IMR-90 (cell line): ENCODE measurements around the gene CDA. TPM values are rescaled to one million over a fixed set of nuclear protein-coding genes. Genes with fewer than 3 reads are reported as not detected.

Experiments
- ATAC-seq: fragments of 200-7000 bp; cut with Tn5 transposase; 2 replicates; pipeline ENCODE4 v1.9.1; 2020; ENCODE audit warnings: low read depth, mild to moderate bottlenecking, moderate library complexity
- BruUV-seq: library from RNA; stranded (reverse); fragments of 400-500 nt; replicated peaks from 2 replicates; lab custom pipeline; 2021; lab: Mats Ljungman, UMichigan
- CTCF ChIA-PET: fragments of 300-600 bp; formaldehyde crosslinking; extraction: SDS; loops from one replicate; lab custom pipeline; 2021; ENCODE audit warnings: antibody characterized with exemption; lab: Yijun Ruan, JAX
- POLR2A ChIA-PET: fragments of 300-600 bp; sonication (Branson Sonifier 250); formaldehyde crosslinking; loops from one replicate; lab custom pipeline; 2022; ENCODE audit warnings: antibody characterized with exemption; ENCODE audit not compliant: unreplicated experiment; lab: Charles Lee
- DNase-seq: peaks from one replicate; pipeline ENCODE4 v3.0.0; 2013
- H2AFZ ChIP-seq: replicated peaks from 2 replicates; pipeline ENCODE3; 2013; ENCODE audit warnings: low read length, mild to moderate bottlenecking; ENCODE audit not compliant: poor library complexity
- H2AK5ac ChIP-seq: 2 replicates; pipeline ENCODE4 v1.6.1; 2013; ENCODE audit warnings: low read depth, low read length, inconsistent platforms
- H2AK9ac ChIP-seq: replicated peaks from 2 replicates; pipeline ENCODE3; 2013; ENCODE audit warnings: mild to moderate bottlenecking, low read depth, low read length, moderate library complexity; ENCODE audit not compliant: poor library complexity
- H2BK120ac ChIP-seq: 2 replicates; pipeline ENCODE4 v1.6.1; 2013; ENCODE audit warnings: low read depth, low read length, inconsistent platforms
- H2BK15ac ChIP-seq: 3 replicates; pipeline ENCODE4 v1.6.1; 2013; ENCODE audit warnings: low read depth, low read length, inconsistent platforms
- H2BK20ac ChIP-seq: 2 replicates; pipeline ENCODE4 v1.6.1; 2013; ENCODE audit warnings: low read depth, mild to moderate bottlenecking, inconsistent platforms, low read length, moderate library complexity
- H2BK5ac ChIP-seq: 2 replicates; pipeline ENCODE4 v1.6.1; 2013; ENCODE audit warnings: mild to moderate bottlenecking, low read depth, low read length, inconsistent platforms; ENCODE audit not compliant: poor library complexity, severe bottlenecking
- H3K14ac ChIP-seq: replicated peaks from 2 replicates; pipeline ENCODE4 v1.6.1; 2013; ENCODE audit warnings: low read depth, low read length, inconsistent platforms
- H3K18ac ChIP-seq: 2 replicates; pipeline ENCODE4 v1.6.1; 2013; ENCODE audit warnings: low read depth, low read length, control low read depth
- H3K23ac ChIP-seq: 2 replicates; pipeline ENCODE4 v1.6.1; 2013; ENCODE audit warnings: low read depth, low read length, inconsistent platforms
- H3K27ac ChIP-seq: 2 replicates; pipeline ENCODE4 v1.5.1; 2013; ENCODE audit warnings: mild to moderate bottlenecking, control low read depth, low read length; ENCODE audit not compliant: insufficient read depth
- H3K27me3 ChIP-seq: 2 replicates; pipeline ENCODE4 v1.6.1; 2013; ENCODE audit warnings: low read length; ENCODE audit not compliant: control insufficient read depth, insufficient read depth
- H3K36me3 ChIP-seq: 2 replicates; pipeline ENCODE4 v1.6.1; 2013; ENCODE audit warnings: low read length, mixed read lengths; ENCODE audit not compliant: control insufficient read depth, insufficient read depth
- H3K4ac ChIP-seq: 2 replicates; pipeline ENCODE4 v1.6.1; 2013; ENCODE audit warnings: low read depth, low read length, inconsistent platforms
- H3K4me1 ChIP-seq: 2 replicates; pipeline ENCODE4 v1.6.1; 2013; ENCODE audit warnings: low read length, mixed read lengths; ENCODE audit not compliant: control insufficient read depth, insufficient read depth
- H3K4me2 ChIP-seq: 2 replicates; pipeline ENCODE4 v1.6.1; 2013; ENCODE audit warnings: low read depth, mild to moderate bottlenecking, control low read depth, low read length, moderate library complexity
- H3K4me3 ChIP-seq: 2 replicates; pipeline ENCODE4 v1.5.1; 2013; ENCODE audit warnings: low read depth, mild to moderate bottlenecking, control low read depth, low read length, moderate library complexity; ENCODE audit not compliant: insufficient read depth
- H3K56ac ChIP-seq: 2 replicates; pipeline ENCODE4 v1.6.1; 2013; ENCODE audit warnings: low read length, inconsistent platforms; ENCODE audit not compliant: insufficient read depth; ENCODE audit errors: extremely low read depth
- H3K79me1 ChIP-seq, 2 experiments: 2 replicates each; pipeline ENCODE4 v1.6.1; 2013; ENCODE audit warnings: low read length in 2 of 2, inconsistent platforms in 1 of 2, low read depth in 1 of 2
- H3K9ac ChIP-seq: 2 replicates; pipeline ENCODE4 v1.6.1; 2013; ENCODE audit warnings: low read depth, low read length, control low read depth
- H3K9me1 ChIP-seq: 2 replicates; pipeline ENCODE4 v1.6.1; 2013; ENCODE audit warnings: low read length, inconsistent platforms; ENCODE audit not compliant: insufficient read depth
- H3K9me3 ChIP-seq: 2 replicates; pipeline ENCODE4 v1.6.1; 2013; ENCODE audit warnings: low read length; ENCODE audit not compliant: control insufficient read depth, insufficient read depth
- H4K20me1 ChIP-seq: 2 replicates; pipeline ENCODE4 v1.6.1; 2013; ENCODE audit warnings: low read length, inconsistent platforms; ENCODE audit not compliant: insufficient read depth
- H4K5ac ChIP-seq: 2 replicates; pipeline ENCODE4 v1.6.1; 2013; ENCODE audit warnings: mild to moderate bottlenecking, low read depth, low read length, control low read depth
- H4K8ac ChIP-seq, 2 experiments: 2 replicates each; pipeline ENCODE4 v1.6.1; 2013; ENCODE audit warnings: low read depth in 2 of 2, low read length in 2 of 2, control low read depth in 1 of 2, inconsistent platforms in 1 of 2
- H4K91ac ChIP-seq: 2 replicates; pipeline ENCODE4 v1.6.1; 2013; ENCODE audit warnings: low read depth, low read length, inconsistent platforms; ENCODE audit not compliant: insufficient read depth
- MXI1 ChIP-seq: IDR thresholded peaks from 2 replicates; pipeline ENCODE4 v1.6.1; 2012; ENCODE audit warnings: low read depth, mild to moderate bottlenecking, low read length, moderate library complexity, borderline replicate concordance
- RFX5 ChIP-seq: IDR thresholded peaks from 2 replicates; pipeline ENCODE4 v1.8.0; 2012; ENCODE audit warnings: low read depth, mild to moderate bottlenecking, low read length, moderate library complexity
- WGBS, 2 experiments: methylation state at CpG; one replicate each; pipeline versions ENCODE4 v1.1.5 to v1.1.7; 2013; ENCODE audit warnings: missing lambda C conversion rate in 2 of 2; ENCODE audit not compliant: insufficient read length in 1 of 2; ENCODE audit errors: extremely low coverage in 2 of 2; 5-methylcytosine and 5-hydroxymethylcytosine counted together
- dilution Hi-C: fragments of 300-500 bp; cut with HindIII; formaldehyde crosslinking; loops from one replicate; pipeline ENCODE4 v1.14.3; 2018; ENCODE audit warnings: low sequenced_read_pairs; ENCODE audit not compliant: unreplicated experiment
- in situ Hi-C: fragments of 300-500 bp; cut with MboI; formaldehyde crosslinking; loops from 3 replicates; pipeline ENCODE4 v1.14.3; 2019; ENCODE audit warnings: low sequenced_read_pairs, inconsistent platforms, mixed read lengths
- intact Hi-C: fragments of 100-400 bp; cut with micrococcal nuclease; formaldehyde crosslinking; loops from 2 replicates; pipeline ENCODE4 v1.10.0; 2022
- polyA plus RNA-seq, 3 experiments: library from polyadenylated mRNA; depleted of rRNA; stranded (reverse); fragments of >200 nt; gene quantifications; 2 replicates each; pipeline ENCODE4 v1.2.3, GENCODE V29; 2012; ENCODE audit warnings: low replicate concordance in 1 of 3
- total RNA-seq: library from RNA; depleted of rRNA; stranded (reverse); fragments of >200 nt; gene quantifications from 2 replicates; pipeline ENCODE4 v1.2.3, GENCODE V29; 2012

CDA gene
- total and polyA plus RNA-seq, 2 of the 4 experiments (the other 2 are of a cell fraction): 0.90 to 9.4 TPM

- TF ChIP-seq MXI1 (no peak), RFX5 (no peak)
Observed at GRCh38 chr1:20575541-20576336, 13.2 kb upstream of the CDA start (continued).

DNA sequence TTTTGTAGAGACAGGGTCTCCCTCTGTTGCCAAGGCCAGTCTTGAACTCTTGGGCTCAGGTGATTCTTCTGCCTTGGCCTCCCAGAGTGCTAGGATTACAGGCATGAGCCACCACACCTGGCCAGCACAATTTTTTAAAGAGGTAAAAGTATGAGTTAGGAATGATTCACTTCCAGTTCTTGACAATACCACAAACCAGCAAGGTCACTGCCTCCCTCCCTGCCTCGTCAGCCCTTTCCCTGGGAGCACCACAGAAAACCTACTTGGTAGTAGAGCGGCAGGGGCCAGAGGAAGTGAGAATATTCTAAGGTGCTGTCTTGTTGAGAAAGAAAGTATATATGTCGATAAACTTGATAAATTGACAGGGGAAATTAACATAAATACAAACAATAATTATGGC lies 10.8 kb upstream of the CDA start:
- Histone ChIP-seq H3K4me1 (no peaks in the 10 kb centered on the region; the same call in 1 of the 2 replicates), H3K9me3 (no peaks in the 10 kb centered on the region), H3K9ac (no peak overlapping the region), H2AK9ac (no peak overlapping the region), H3K27me3 (peaks cover 13% of the 10 kb centered on the region), H4K20me1 (no peaks in the 10 kb centered on the region), H3K4me2 (no peak overlapping the region), H2BK15ac (no peak overlapping the region), H2BK5ac (no peak overlapping the region), H3K79me1 (no peaks in the 10 kb centered on the region), H3K18ac (no peak overlapping the region), H3K4me3 (no peak overlapping the region), H3K4ac (no peak overlapping the region), H3K56ac (no peak overlapping the region), H4K8ac (no peak overlapping the region), H2AK5ac (no peak overlapping the region), H3K36me3 (no peaks in the 10 kb centered on the region), H3K23ac (no peak overlapping the region), H3K14ac (no peak overlapping the region), H2BK120ac (no peak overlapping the region), H2BK20ac (no peak overlapping the region), H2AFZ (no peak overlapping the region), H3K9me1 (peaks cover 5% of the 10 kb centered on the region; the same call in 1 of the 2 replicates), H4K91ac (no peak overlapping the region), H3K27ac (no peak overlapping the region), H4K5ac (no peak overlapping the region)
- intact Hi-C loops: no loop called here
- dilution Hi-C loops: no loop called here
- DNase-seq: no peak
- no peak for ATAC-seq
- no CpG with 5 or more reads among the region's 3 CpGs for WGBS, 2 experiments
- in situ Hi-C loops: no loop called here
- BruUV-seq: no TSS peak
- TF ChIP-seq MXI1: no peak
- POLR2A ChIA-PET: no interaction called here
- CTCF ChIA-PET: no interaction called here
